ES-I3 (cell line): Measurements from ENCODE around the gene MRPL51.
A peak's percentile ranks its signal among the peaks of the same experiment; 100 is the strongest.

Experiments used
- H3K36me3 ChIP-seq: 2 replicates; pipeline ENCODE4 v1.6.1; 2013; ENCODE audit warnings: mild to moderate bottlenecking, low read length, control low read depth, moderate library complexity; ENCODE audit not compliant: insufficient read depth
- H3K4me1 ChIP-seq: 2 replicates; pipeline ENCODE4 v1.6.1; 2013; ENCODE audit warnings: mild to moderate bottlenecking, control low read depth, low read length; ENCODE audit not compliant: insufficient read depth
- H3K9ac ChIP-seq: 2 replicates; pipeline ENCODE4 v1.6.1; 2013; ENCODE audit warnings: low read depth, mild to moderate bottlenecking, low read length, moderate library complexity
- H3K9me3 ChIP-seq: 2 replicates; pipeline ENCODE4 v1.6.1; 2013; ENCODE audit warnings: mild to moderate bottlenecking, low read length, moderate library complexity; ENCODE audit not compliant: control insufficient read depth, insufficient read depth

MRPL51 gene

DNA sequence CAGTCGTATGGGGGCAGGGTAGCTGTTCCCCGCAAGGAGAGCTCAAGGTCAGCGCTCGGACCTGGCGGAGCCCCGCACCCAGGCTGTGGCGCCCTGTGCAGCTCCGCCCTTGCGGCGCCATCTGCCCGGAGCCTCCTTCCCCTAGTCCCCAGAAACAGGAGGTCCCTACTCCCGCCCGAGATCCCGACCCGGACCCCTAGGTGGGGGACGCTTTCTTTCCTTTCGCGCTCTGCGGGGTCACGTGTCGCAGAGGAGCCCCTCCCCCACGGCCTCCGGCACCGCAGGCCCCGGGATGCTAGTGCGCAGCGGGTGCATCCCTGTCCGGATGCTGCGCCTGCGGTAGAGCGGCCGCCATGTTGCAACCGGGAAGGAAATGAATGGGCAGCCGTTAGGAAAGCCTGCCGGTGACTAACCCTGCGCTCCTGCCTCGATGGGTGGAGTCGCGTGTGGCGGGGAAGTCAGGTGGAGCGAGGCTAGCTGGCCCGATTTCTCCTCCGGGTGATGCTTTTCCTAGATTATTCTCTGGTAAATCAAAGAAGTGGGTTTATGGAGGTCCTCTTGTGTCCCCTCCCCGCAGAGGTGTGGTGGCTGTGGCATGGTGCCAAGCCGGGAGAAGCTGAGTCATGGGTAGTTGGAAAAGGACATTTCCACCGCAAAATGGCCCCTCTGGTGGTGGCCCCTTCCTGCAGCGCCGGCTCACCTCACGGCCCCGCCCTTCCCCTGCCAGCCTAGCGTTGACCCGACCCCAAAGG lies 42.1 kb upstream of the MRPL51 start:
- no peaks in the 10 kb centered on the region for H3K9me3 ChIP-seq
- H3K4me1 ChIP-seq: peaks cover 18% of the 10 kb centered on the region
- H3K36me3 ChIP-seq: peaks cover 37% of the 10 kb centered on the region
- peak overlapping the region; percentile 88 for H3K9ac ChIP-seq

DNA sequence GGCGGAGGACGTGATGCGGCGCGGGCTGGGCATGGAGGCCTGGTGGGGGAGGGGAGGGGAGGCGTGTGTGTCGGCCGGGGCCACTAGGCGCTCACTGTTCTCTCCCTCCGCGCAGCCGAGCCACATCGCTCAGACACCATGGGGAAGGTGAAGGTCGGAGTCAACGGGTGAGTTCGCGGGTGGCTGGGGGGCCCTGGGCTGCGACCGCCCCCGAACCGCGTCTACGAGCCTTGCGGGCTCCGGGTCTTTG lies 41.6 kb upstream of the MRPL51 start:
- peaks cover 14% of the 10 kb centered on the region for H3K4me1 ChIP-seq
- H3K36me3 ChIP-seq: peaks cover 40% of the 10 kb centered on the region

DNA sequence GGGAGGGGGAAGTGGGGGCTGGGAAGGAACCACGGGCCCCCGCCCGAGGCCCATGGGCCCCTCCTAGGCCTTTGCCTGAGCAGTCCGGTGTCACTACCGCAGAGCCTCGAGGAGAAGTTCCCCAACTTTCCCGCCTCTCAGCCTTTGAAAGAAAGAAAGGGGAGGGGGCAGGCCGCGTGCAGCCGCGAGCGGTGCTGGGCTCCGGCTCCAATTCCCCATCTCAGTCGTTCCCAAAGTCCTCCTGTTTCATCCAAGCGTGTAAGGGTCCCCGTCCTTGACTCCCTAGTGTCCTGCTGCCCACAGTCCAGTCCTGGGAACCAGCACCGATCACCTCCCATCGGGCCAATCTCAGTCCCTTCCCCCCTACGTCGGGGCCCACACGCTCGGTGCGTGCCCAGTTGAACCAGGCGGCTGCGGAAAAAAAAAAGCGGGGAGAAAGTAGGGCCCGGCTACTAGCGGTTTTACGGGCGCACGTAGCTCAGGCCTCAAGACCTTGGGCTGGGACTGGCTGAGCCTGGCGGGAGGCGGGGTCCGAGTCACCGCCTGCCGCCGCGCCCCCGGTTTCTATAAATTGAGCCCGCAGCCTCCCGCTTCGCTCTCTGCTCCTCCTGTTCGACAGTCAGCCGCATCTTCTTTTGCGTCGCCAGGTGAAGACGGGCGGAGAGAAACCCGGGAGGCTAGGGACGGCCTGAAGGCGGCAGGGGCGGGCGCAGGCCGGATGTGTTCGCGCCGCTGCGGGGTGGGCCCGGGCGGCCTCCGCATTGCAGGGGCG lies 41.0 kb upstream of the MRPL51 start, which contains the start of gene GAPDH:
GAPDH (plus strand) TSS at position 595 of the 772 bp plus-strand sequence. CDS start 316 bp downstream, outside the sequence.
- Histone ChIP-seq H3K9me3 (no peaks in the 10 kb centered on the region), H3K4me1 (peaks cover 14% of the 10 kb centered on the region), H3K9ac (peak within 1 kb of the TSS; percentile 88), H3K36me3 (peaks cover 40% of the 10 kb centered on the region)

More for the DNA sequence above, 41.6 kb upstream of the MRPL51 start:
- peak overlapping the region; percentile 88 for H3K9ac ChIP-seq
- no peaks in the 10 kb centered on the region for H3K9me3 ChIP-seq

DNA sequence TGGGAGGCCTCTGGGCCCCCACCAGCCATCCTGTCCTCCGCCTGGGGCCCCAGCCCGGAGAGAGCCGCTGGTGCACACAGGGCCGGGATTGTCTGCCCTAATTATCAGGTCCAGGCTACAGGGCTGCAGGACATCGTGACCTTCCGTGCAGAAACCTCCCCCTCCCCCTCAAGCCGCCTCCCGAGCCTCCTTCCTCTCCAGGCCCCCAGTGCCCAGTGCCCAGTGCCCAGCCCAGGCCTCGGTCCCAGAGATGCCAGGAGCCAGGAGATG lies 40.5 kb upstream of the MRPL51 start:
- H3K9ac ChIP-seq: peak overlapping the region; percentile 88
- peaks cover 40% of the 10 kb centered on the region for H3K36me3 ChIP-seq
- no peaks in the 10 kb centered on the region for H3K9me3 ChIP-seq
- H3K4me1 ChIP-seq: peaks cover 19% of the 10 kb centered on the region

DNA sequence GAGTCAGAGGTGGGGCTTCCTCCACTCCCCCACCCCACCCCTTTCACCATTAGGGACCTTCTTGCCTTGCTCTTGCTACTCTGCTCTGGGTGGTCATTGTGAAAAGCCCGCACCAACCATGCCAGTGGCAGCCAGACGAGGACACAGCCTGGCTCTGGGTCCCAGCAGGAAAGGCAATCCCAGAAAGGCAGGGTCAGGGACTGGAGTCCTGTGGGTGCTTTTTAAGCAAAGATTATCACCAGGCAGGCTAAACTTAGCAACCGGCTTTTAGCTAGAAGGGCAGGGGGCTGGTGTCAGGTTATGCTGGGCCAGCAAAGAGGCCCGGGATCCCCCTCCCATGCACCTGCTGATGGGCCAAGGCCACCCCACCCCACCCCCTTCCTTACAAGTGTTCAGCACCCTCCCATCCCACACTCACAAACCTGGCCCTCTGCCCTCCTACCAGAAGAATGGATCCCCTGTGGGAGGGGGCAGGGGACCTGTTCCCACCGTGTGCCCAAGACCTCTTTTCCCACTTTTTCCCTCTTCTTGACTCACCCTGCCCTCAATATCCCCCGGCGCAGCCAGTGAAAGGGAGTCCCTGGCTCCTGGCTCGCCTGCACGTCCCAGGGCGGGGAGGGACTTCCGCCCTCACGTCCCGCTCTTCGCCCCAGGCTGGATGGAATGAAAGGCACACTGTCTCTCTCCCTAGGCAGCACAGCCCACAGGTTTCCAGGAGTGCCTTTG lies 40.0 kb upstream of the MRPL51 start:
- no peaks in the 10 kb centered on the region for H3K9me3 ChIP-seq
- peak overlapping the region; percentile 88 for H3K9ac ChIP-seq
- peaks cover 38% of the 10 kb centered on the region for H3K36me3 ChIP-seq
- peaks cover 20% of the 10 kb centered on the region for H3K4me1 ChIP-seq

DNA sequence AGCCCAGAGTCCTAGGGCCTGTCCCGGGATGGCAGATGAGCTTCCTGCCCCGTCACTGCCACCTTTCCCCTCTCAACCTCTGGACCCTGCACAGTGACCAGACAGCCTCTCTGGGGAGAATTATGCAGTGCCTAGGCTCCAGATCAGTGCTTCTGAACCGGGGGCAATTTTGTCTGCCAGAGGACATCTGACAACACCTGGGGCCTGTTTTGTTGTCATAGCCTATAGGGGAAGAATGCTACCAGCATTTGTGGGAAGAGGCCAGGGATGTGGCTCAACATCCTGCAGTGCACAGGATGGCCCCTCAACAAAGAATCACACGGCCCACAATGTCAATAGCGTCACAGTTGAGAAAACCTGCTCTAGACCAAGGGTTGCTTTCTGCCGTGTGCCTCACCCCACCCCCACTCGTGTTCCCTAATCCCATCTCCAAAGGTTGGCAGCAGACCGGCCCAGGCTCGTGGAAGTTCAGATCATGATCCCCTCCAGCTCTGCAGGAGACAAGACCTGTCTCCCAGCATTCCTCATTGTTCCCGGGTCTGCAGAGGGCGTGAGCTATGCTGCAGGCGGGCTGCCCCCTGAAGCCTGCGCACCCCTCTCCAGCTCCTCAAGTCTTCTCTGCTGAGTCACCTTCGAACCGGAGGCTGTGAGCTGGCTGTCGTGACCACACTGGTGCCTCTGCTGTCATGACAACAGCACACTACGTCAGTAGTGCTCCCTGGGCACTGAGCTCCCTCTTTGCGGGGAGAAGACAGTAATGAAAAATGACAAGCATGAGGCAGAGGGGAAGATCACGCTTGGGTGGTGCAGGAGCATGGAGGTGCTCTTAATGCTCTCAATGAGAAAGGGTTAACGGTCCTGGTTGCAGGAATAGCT lies 39.2 kb upstream of the MRPL51 start:
- H3K4me1 ChIP-seq: peaks cover 20% of the 10 kb centered on the region
- no peaks in the 10 kb centered on the region for H3K9me3 ChIP-seq
- peaks cover 43% of the 10 kb centered on the region for H3K36me3 ChIP-seq
- H3K9ac ChIP-seq: peak overlapping the region; percentile 88

DNA sequence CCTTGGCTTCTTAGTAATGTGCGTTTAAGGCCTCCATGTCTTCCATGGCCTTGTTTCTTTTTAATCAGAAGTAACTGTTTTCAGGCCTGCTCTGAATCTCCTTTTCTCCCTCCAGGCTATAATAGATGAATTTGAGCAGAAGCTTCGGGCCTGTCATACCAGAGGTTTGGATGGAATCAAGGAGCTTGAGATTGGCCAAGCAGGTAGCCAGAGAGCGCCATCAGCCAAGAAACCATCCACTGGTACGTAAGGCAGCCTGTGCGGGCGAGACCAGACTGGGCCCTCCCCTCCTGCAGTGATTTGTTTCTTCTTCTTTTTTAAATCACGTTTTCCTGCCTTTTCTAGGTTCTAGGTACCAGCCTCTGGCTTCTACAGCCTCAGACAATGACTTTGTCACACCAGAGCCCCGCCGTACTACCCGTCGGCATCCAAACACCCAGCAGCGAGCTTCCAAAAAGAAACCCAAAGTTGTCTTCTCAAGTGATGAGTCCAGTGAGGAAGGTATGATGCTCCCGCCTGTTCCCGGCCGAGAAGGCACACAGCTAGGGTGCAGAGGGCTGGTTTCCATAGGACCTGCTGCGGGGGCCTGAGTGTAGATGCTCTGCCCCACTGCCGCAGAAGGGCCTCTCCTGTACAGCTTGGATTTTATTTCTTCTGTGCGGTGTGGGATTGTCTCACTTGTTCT lies 37.7 kb upstream of the MRPL51 start:
- peaks cover 42% of the 10 kb centered on the region for H3K36me3 ChIP-seq
- H3K9me3 ChIP-seq: no peaks in the 10 kb centered on the region
- H3K9ac ChIP-seq: no peak overlapping the region
- H3K4me1 ChIP-seq: peaks cover 20% of the 10 kb centered on the region

DNA sequence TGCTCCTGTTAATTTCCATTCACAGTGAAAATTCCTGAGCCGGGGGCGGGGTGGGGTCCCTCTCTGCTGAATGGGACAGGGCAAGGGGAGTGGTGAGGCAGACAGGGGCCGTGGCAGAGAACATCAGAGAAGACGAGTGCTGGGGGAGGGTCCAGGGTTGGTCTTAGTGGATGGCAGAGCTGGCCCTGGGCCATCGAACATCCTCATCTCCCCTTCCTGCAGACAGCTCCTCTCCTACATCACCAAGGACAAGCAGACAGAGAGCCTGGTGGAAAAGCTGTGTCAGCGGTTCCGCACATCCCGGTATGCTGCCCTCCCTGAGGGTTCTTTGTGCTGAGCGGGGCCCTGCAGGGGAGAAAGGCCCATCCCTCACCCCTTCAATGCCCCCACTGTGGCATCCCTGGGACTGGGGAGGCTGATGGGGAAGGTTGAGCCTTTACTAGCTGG lies 36.3 kb upstream of the MRPL51 start:
- Histone ChIP-seq H3K9ac (no peak overlapping the region), H3K36me3 (peaks cover 44% of the 10 kb centered on the region), H3K4me1 (peaks cover 20% of the 10 kb centered on the region)

DNA sequence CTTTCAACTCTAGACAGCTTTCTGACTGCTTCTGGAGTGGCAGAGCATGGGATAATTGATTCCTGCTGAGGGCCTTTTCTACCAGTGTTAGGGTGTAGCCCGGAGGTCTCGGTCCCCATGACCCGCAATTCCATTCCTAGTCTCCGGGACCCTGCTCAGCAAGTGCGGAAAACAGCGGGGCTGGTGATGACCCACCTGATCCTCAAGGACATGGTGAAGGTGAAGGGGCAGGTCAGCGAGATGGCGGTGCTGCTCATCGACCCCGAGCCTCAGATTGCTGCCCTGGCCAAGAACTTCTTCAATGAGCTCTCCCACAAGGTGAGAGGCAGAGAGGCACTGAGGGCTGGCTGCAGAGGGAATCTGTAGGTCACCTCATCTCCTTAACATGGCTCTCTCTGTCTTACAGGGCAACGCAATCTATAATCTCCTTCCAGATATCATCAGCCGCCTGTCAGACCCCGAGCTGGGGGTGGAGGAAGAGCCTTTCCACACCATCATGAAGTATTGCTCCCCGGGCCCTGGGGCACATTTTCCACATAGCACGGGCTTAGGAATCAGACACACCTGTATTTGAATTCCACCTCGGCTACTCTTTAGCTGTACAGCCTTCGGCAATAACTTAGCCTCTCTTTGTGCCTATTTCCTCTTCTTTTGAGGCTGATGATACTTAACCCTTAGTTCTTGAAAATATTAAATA lies 35.6 kb upstream of the MRPL51 start:
- peaks cover 20% of the 10 kb centered on the region for H3K4me1 ChIP-seq
- no peak overlapping the region for H3K9ac ChIP-seq
- no peaks in the 10 kb centered on the region for H3K9me3 ChIP-seq
- peaks cover 49% of the 10 kb centered on the region for H3K36me3 ChIP-seq

More for the DNA sequence above, 36.3 kb upstream of the MRPL51 start:
- H3K9me3 ChIP-seq: no peaks in the 10 kb centered on the region

DNA sequence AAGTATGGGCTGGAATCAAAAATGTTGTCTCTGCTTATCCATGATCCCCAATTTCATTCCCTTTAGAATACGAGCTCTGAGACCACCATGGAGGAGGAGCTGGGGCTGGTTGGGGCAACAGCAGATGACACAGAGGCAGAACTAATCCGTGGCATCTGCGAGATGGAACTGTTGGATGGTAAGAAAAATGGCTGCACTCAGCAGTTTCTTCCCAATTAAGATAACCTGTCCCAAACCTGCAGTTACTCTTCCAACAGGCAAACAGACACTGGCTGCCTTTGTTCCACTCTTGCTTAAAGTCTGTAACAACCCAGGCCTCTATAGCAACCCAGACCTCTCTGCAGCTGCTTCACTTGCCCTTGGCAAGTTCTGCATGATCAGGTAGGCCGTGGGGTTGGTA lies 34.6 kb upstream of the MRPL51 start:
- Histone ChIP-seq H3K4me1 (peaks cover 18% of the 10 kb centered on the region), H3K36me3 (peaks cover 56% of the 10 kb centered on the region), H3K9ac (no peak overlapping the region), H3K9me3 (no peaks in the 10 kb centered on the region)

DNA sequence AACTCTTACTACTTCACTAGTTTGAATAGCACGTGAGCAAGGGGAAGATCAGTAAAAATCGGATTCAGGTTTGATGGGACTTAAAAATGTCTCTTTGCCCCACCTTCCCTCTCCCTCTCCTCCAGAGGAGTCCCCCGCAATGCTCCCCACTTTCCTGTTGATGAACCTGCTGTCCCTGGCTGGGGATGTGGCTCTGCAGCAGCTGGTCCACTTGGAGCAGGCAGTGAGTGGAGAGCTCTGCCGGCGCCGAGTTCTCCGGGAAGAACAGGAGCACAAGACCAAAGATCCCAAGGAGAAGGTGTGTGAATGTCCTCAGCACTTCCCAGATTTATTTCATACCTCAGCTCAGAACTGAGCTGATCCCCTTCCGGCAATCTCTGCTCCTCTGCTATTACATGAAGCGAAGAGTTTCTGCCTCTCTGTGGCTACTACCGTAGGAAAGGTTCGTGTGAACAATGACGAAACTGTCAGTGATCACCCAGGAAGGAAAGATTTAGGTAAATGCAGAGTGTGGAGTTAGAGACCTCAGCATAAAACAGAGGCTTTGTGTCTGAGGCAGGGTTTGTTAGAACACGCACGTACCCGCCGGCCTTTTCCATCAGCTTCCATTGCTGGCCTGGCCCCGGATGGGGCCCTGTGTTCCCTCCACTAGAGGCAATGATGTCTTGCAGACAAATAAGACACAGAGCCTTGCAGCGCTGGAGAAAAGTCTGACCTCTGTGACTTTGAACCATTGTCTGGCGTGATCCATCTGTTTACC lies 33.9 kb upstream of the MRPL51 start:
- Histone ChIP-seq H3K36me3 (peaks cover 62% of the 10 kb centered on the region), H3K4me1 (peaks cover 10% of the 10 kb centered on the region), H3K9ac (no peak overlapping the region), H3K9me3 (no peaks in the 10 kb centered on the region)

DNA sequence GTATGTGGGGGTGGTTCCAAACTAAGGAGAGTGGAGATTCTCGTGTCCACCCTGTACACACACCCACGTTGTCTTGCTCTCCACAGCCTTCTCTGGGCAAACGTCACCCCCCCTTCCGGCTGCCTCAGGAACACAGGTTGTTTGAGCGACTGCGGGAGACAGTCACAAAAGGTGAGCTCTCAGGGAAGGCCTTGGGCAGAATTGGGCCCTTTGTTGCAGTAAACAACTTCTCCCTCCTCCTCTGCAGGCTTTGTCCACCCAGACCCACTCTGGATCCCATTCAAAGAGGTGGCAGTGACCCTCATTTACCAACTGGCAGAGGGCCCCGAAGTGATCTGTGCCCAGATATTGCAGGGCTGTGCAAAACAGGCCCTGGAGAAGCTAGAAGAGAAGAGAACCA lies 33.1 kb upstream of the MRPL51 start:
- H3K36me3 ChIP-seq: peaks cover 69% of the 10 kb centered on the region
- no peak overlapping the region for H3K9ac ChIP-seq
- H3K9me3 ChIP-seq: no peaks in the 10 kb centered on the region
- 0 out of 2 replicates have a peak, but pooled peaks cover 6% of the 10 kb centered on the region for H3K4me1 ChIP-seq
